Psoas muscle (tissue), 8 donors: ENCODE results near the gene INTS15. TPM values are rescaled to one million over a fixed set of nuclear protein-coding genes. Genes with fewer than 3 reads are reported as not detected.

ENCODE experiments used
- ATAC-seq, 4 donors: fragments of 200-7000 bp; cut with Tn5 transposase; one replicate each; pipeline ENCODE4 v1.9.1; 2020; ENCODE audit warnings: moderate library complexity in 3 of 4, mild to moderate bottlenecking in 2 of 4
- DNase-seq, 2 donors: peaks; one replicate each; pipeline ENCODE4 v3.0.0-alpha.2; 2020
- H3K27ac ChIP-seq: fragments of 200-600 bp; one replicate; pipeline ENCODE4 v1.8.0; 2022
- H3K27me3 ChIP-seq, 3 donors: fragments of 200-600 bp in 1 of 3; one replicate each; pipeline versions ENCODE4 v1.6.1 to v1.8.0; 2013 to 2022; ENCODE audit warnings: low read length in 2 of 3, mild to moderate bottlenecking in 2 of 3, moderate library complexity in 1 of 3; ENCODE audit not compliant: insufficient read depth in 3 of 3
- H3K36me3 ChIP-seq, 2 donors: fragments of 200-600 bp in 1 of 2; one replicate each; pipeline versions ENCODE4 v1.6.1 to v1.8.0; 2013 to 2022; ENCODE audit warnings: low read depth in 1 of 2, mild to moderate bottlenecking in 1 of 2, moderate library complexity in 1 of 2; ENCODE audit not compliant: insufficient read depth in 1 of 2
- H3K4me1 ChIP-seq: fragments of 200-600 bp; one replicate; pipeline ENCODE4 v1.8.0; 2022
- H3K4me3 ChIP-seq: fragments of 200-600 bp; one replicate; pipeline ENCODE4 v1.8.0; 2022; ENCODE audit warnings: mild to moderate bottlenecking
- H3K9me3 ChIP-seq: fragments of 200-600 bp; one replicate; pipeline ENCODE4 v1.8.0; 2022
- WGBS, 3 donors: extraction: QIAGEN DNeasy Blood & Tissue Kit; methylation state at CpG; one replicate each; pipeline versions ENCODE4 v1.1.6 to v1.1.7; 2013; 5-methylcytosine and 5-hydroxymethylcytosine counted together
- intact Hi-C, 2 donors: fragments of 100-400 bp; cut with DNase I; formaldehyde crosslinking; loops; one replicate each; pipeline versions ENCODE4 v1.11.0 to v1.14.2; 2022
- polyA plus RNA-seq, 3 donors: library from polyadenylated mRNA; stranded (reverse); fragments of 200-250 nt; gene quantifications; one replicate each; pipeline ENCODE4 v1.2.3, GENCODE V29; 2013
- total RNA-seq, 4 donors: library from RNA; stranded (reverse); fragmentation: NEBNext Ultra II Directional in 2 of 4; extraction: Animal tissue kit (Norgen Biotek cat#: 25700) in 2 of 4; gene quantifications; one replicate each; pipeline versions ENCODE4 v1.2.1 to v1.2.4, GENCODE V29; 2021 to 2023
- TF ChIP-seq, protein P1 (sequence below): fragments of 200-600 bp; IDR thresholded peaks from one replicate; pipeline ENCODE4 v1.8.0; 2022; ENCODE audit warnings: antibody characterized with exemption
- donor health status: healthy with polysubstance abuse.
- donor health status: DM: no; HTN: no; CAD: no; lungs with moderate emphysema.
- donor health status: Bipolar disorder and iron deficiency.
- donor health status: healthy.
- donor health status: DM: yes; HTN: yes; CAD: no.
- donor health status: DM: no; HTN: no; CAD: no.
- donor health status: DM: no; HTN: no; CAD: no.
- donor health status: DM: yes; HTN: yes; CAD: no.

Gene INTS15
- total and polyA plus RNA-seq, 7 donors, result 14.1 to 46.0 (median 24.0) TPM

DNA sequence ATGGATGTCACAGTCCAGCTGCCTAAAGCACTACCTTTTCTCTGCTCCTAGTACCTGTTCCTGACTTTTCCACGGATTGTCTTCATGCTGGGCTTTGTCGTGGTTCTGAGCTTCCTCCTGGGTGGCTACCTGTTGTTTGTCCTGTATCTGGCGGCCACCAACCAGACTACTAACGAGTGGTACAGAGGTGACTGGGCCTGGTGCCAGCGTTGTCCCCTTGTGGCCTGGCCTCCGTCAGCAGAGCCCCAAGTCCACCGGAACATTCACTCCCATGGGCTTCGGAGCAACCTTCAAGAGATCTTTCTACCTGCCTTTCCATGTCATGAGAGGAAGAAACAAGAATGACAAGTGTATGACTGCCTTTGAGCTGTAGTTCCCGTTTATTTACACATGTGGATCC, 1.3 kb upstream of the INTS15 start:
- Histone ChIP-seq H3K4me3 (no peak overlapping the region), H3K36me3 (peaks cover 7 to 82% of the 10 kb centered on the region in 2 donors), H3K4me1 (peaks cover 14% of the 10 kb centered on the region), H3K27ac (no peak overlapping the region), H3K27me3 (no peaks in the 10 kb centered on the region), H3K9me3 (no peaks in the 10 kb centered on the region)
- TF ChIP-seq, protein P1, sequence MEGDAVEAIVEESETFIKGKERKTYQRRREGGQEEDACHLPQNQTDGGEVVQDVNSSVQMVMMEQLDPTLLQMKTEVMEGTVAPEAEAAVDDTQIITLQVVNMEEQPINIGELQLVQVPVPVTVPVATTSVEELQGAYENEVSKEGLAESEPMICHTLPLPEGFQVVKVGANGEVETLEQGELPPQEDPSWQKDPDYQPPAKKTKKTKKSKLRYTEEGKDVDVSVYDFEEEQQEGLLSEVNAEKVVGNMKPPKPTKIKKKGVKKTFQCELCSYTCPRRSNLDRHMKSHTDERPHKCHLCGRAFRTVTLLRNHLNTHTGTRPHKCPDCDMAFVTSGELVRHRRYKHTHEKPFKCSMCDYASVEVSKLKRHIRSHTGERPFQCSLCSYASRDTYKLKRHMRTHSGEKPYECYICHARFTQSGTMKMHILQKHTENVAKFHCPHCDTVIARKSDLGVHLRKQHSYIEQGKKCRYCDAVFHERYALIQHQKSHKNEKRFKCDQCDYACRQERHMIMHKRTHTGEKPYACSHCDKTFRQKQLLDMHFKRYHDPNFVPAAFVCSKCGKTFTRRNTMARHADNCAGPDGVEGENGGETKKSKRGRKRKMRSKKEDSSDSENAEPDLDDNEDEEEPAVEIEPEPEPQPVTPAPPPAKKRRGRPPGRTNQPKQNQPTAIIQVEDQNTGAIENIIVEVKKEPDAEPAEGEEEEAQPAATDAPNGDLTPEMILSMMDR, result no peak
- ATAC-seq (no peak), DNase-seq (no peak)
- 70 to 85% (median 70%) methylated on average over 9 of the region's 9 CpGs for WGBS, 3 donors
- intact Hi-C loops, result loop anchor here in 1 of 2 donors (2.0 kb wide), 1 partner anchor 50 kb away; no protein-coding TSS in a partner anchor

DNA sequence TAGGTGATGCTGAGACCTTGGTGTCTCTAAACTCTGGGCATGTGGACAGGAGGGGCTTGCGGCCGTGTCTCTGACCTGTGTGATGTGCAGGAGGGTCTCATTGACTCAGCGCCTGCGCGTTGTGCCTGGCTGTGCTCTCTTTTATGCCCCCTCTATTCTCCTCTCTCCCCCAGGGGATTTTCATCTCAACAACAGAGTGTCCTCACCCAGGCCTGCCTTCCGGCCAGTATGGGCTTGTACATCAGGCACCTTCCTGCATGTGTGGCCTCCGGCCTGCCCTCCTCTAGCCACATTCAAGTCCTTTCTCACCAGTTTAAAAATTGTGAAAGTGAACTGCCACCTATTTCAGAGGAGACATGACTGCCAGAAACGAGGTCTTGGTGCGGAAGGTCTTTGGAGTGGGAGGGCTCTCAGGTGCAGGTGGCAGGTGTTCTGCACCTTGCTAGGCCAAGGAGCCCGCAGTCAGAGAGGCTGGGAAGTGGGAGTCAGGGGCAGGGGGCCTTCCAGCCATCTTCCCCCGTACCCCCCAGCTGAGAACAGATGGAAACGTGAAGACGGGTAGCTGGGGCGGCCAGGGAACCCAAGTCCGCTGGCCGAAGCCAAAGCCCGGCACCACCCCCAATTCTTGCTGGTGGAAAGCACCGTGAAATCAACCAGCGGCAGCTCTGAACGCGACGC, 531 bp upstream of the INTS15 start:
- no peak for DNase-seq
- TF ChIP-seq, protein P1, result no peak

DNA sequence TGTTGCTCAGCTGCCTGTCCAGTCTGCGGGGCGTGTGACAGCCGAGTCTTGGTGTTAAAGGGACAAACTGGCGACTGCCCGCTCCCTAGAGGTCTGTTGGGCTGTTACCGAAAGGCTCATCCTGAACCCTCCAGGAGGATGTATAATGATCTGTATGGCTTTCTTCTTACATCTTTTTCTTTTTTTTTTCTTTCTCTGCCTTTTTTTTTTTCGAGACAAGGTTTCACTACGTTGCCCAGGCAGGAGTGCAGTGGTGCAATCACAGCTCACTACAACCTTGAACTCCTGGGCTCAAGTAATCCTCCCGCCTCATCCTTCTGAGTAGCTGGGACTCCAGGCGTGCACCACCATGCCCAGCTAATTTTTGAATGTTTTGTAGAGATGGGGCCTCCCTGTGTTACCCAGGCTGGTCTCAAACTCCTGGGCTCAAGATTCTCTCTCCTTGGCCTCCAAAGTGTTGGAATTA, 857 bp downstream of the INTS15 start:
- Histone ChIP-seq H3K27ac (peak overlapping the region; percentile 89), H3K9me3 (no peaks in the 10 kb centered on the region), H3K36me3 (peaks cover 12 to 82% of the 10 kb centered on the region in 2 donors), H3K4me3 (peak overlapping the region; percentile 97), H3K4me1 (peaks cover 14% of the 10 kb centered on the region), H3K27me3 (no peaks in the 10 kb centered on the region)
- WGBS, 3 donors, result 7 to 10% (median 10%) methylated on average over 9 to 10 of the region's 10 CpGs
- intact Hi-C loops, result no loop called here
- ATAC-seq, result peak in 1 of 4 donors; percentile 14
- TF ChIP-seq, protein P1, result no peak
- no peak for DNase-seq

More for the DNA sequence above, 531 bp upstream of the INTS15 start:
- Histone ChIP-seq H3K27me3 (no peaks in the 10 kb centered on the region), H3K4me3 (peak overlapping the region; percentile 97), H3K36me3 (peaks cover 6 to 82% of the 10 kb centered on the region in 2 donors), H3K27ac (peak overlapping the region; percentile 89), H3K4me1 (peaks cover 14% of the 10 kb centered on the region), H3K9me3 (no peaks in the 10 kb centered on the region)
- 41 to 65% (median 46%) methylated on average over 13 to 22 of the region's 22 CpGs for WGBS, 3 donors
- ATAC-seq, result no peak
- intact Hi-C loops, result loop anchor here in 1 of 2 donors (2.0 kb wide), 1 partner anchor 50 kb away; no protein-coding TSS in a partner anchor

DNA sequence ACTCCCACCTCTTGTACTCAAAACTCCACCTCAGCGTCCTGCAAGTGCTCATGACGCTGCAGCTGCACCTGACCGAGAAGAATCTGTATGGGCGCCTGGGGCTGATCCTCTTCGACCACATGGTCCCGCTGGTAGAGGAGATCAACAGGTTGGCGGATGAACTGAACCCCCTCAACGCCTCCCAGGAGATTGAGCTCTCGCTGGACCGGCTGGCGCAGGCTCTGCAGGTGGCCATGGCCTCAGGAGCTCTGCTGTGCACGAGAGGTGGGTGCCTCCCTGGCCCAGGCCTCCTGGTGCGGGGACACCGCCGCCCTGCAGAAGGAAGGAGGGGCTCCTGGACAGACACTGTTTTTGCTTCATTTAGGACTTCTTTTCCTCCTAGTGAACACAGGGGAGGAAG, 10.3 kb downstream of the INTS15 start:
- H3K36me3 ChIP-seq, result peaks cover 9 to 98% of the 10 kb centered on the region in 2 donors
- no peak overlapping the region for H3K4me3 ChIP-seq
- TF ChIP-seq, protein P1, result no peak
- no peaks in the 10 kb centered on the region for H3K27me3 ChIP-seq
- H3K27ac ChIP-seq, result no peak overlapping the region
- ATAC-seq, result no peak
- no peak for DNase-seq
- WGBS, 3 donors, result 89 to 92% (median 89%) methylated on average over 14 to 15 of the region's 15 CpGs
- H3K9me3 ChIP-seq, result no peaks in the 10 kb centered on the region
- intact Hi-C loops, result no loop called here
- no peaks in the 10 kb centered on the region for H3K4me1 ChIP-seq
